Ascending aorta (tissue), 2 donors: ENCODE results near the gene C1QTNF8. TPM values are rescaled to one million over a fixed set of nuclear protein-coding genes. Genes with fewer than 3 reads are reported as not detected.

ENCODE experiments used
- DNase-seq, 2 donors: peaks; one replicate each; pipeline ENCODE4 v3.0.0-alpha.2; 2019; ENCODE audit warnings: low spot score in 2 of 2
- H3K27ac ChIP-seq, 2 donors: fragments of 200-600 bp; sonication (generic); one replicate each; pipeline ENCODE4 v1.5.1; 2016 to 2017; ENCODE audit warnings: mild to moderate bottlenecking in 1 of 2
- H3K27me3 ChIP-seq: fragments of 200-600 bp; sonication (generic); one replicate; pipeline ENCODE4 v1.5.1; 2017
- H3K36me3 ChIP-seq, 2 donors: fragments of 200-600 bp; sonication (generic); one replicate each; pipeline ENCODE4 v1.5.1; 2016
- H3K4me1 ChIP-seq, 2 donors: fragments of 200-600 bp; sonication (generic); one replicate each; pipeline ENCODE4 v1.5.1; 2016 to 2017; ENCODE audit warnings: mild to moderate bottlenecking in 1 of 2
- H3K4me3 ChIP-seq, 2 donors: fragments of 200-600 bp; sonication (generic); one replicate each; pipeline ENCODE4 v1.5.1; 2016 to 2017; ENCODE audit warnings: mild to moderate bottlenecking in 1 of 2
- H3K9me3 ChIP-seq, 2 donors: fragments of 200-600 bp; sonication (generic); one replicate each; pipeline ENCODE4 v1.5.1; 2016
- intact Hi-C: fragments of 100-400 bp; cut with DNase I; formaldehyde crosslinking; loops from one replicate; pipeline ENCODE4 v1.15.1; 2023
- total RNA-seq: library from RNA; depleted of rRNA; stranded (reverse); fragments of >200 nt; gene quantifications from one replicate; pipeline ENCODE4 v1.1.0, GENCODE V29; 2016
- TF ChIP-seq, protein P1 (sequence below), 3 experiments: fragments of 200-600 bp in 2 of 3; fragments of 450-650 bp in 1 of 3; sonication (generic) in 2 of 3; IDR thresholded peaks; one replicate each; pipeline ENCODE4 v1.5.1; 2016 to 2019; ENCODE audit warnings: antibody characterized with exemption in 3 of 3, mild to moderate bottlenecking in 1 of 3, moderate library complexity in 1 of 3

The C1QTNF8 gene
- total RNA-seq, 1 donor from 2014 or later = not detected

DNA sequence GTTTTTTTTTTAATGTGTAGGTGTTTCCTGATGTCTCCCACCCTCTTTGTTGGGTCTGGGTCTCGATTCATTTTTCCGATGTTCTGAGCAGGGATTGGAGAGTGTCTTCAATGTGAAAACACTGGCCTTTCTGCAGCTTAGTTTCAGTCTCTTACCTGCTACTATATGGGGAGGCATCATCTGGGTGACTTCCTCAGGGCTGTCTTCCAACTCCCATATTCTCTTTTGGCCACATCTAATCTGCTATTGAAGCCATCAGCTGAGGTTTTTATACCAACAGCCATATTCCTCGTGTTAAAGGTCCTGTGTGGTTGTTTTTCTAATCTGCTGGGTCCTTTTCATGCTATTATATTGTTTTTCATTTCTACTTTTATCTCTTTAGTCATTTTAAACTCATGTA lies 36.7 kb downstream of the C1QTNF8 start:
- Histone ChIP-seq H3K4me1 (peaks cover 0 to 8% of the 10 kb centered on the region in 2 donors), H3K27me3 (no peaks in the 10 kb centered on the region), H3K36me3 (no peaks in the 10 kb centered on the region), H3K27ac (no peak overlapping the region), H3K9me3 (no peaks in the 10 kb centered on the region), H3K4me3 (no peak overlapping the region)
- TF ChIP-seq, protein P1, sequence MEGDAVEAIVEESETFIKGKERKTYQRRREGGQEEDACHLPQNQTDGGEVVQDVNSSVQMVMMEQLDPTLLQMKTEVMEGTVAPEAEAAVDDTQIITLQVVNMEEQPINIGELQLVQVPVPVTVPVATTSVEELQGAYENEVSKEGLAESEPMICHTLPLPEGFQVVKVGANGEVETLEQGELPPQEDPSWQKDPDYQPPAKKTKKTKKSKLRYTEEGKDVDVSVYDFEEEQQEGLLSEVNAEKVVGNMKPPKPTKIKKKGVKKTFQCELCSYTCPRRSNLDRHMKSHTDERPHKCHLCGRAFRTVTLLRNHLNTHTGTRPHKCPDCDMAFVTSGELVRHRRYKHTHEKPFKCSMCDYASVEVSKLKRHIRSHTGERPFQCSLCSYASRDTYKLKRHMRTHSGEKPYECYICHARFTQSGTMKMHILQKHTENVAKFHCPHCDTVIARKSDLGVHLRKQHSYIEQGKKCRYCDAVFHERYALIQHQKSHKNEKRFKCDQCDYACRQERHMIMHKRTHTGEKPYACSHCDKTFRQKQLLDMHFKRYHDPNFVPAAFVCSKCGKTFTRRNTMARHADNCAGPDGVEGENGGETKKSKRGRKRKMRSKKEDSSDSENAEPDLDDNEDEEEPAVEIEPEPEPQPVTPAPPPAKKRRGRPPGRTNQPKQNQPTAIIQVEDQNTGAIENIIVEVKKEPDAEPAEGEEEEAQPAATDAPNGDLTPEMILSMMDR (IDR thresholded peaks at IDR 0.05) = no peak
- no peak for DNase-seq
- intact Hi-C loops = loop anchor here (10.0 kb wide), 1 partner anchor 275 kb away; the partner anchor contains the start of genes CHTF18 and RPUSD1

DNA sequence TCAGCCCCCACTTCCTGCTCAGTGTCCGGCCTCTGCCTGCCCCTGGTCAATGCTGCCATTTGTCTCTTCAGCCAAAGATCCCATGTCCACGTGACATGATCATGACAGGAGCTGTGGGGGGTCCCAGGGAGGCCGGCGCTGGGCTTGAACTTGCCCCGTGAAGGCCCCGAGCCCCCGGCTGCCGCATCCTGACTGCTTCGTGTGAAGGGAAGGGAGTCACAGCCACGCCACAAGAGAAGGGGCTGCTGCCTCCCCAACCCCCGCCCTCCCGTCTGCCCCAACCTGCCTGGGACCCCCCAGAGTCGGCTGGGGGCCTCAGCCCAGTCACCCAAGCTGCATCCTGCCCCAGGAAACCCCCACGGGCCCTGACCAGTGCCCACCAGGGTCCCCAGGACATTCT lies 37.8 kb downstream of the C1QTNF8 start:
- Histone ChIP-seq H3K27me3 (no peaks in the 10 kb centered on the region), H3K9me3 (no peaks in the 10 kb centered on the region), H3K4me1 (peaks cover 0 to 8% of the 10 kb centered on the region in 2 donors), H3K27ac (no peak overlapping the region), H3K4me3 (no peak overlapping the region), H3K36me3 (no peaks in the 10 kb centered on the region)
- intact Hi-C loops = loop anchor here (10.0 kb wide), 1 partner anchor 273 kb away; the partner anchor contains the start of genes CHTF18 and RPUSD1
- DNase-seq = no peak
- TF ChIP-seq, protein P1 (IDR thresholded peaks at IDR 0.05) = no peak

DNA sequence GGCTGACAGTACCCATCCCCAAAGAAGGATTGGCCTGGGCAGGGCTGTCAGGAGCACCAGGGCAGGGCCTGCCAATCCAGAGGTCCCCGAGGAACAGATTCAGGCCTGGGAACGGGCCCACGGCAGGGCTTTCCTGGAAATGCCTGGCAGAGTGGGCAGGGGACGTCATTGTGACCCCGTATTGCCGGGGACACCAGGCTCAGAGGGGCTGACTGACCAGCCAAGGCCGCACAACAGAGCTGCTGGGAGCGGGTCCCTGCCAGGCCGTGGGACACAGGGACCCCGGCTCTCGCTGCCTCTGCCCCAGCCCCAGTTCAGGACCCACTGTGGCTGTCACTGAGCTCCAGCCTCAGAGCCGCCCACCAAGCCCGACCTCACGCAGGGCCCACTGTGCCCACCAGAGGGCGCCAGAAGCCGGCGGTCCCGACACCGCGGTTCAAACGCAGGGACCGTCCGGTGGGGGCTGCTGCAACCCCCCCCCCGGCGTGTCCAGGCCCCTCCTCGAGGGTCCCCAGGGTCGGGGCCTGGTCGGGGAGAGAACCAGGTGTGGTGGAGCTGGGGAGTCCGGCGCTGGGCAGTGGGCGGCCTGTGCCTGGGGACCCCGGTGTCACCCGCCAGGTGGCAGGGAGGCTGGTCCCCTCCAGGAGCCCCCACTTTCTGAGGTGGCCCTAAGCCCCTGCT lies 38.7 kb downstream of the C1QTNF8 start:
- H3K27ac ChIP-seq = no peak overlapping the region
- H3K36me3 ChIP-seq = no peaks in the 10 kb centered on the region
- TF ChIP-seq, protein P1 (IDR thresholded peaks at IDR 0.05) = peak; percentile 87 to 98 (median 90)
- H3K27me3 ChIP-seq = no peaks in the 10 kb centered on the region
- H3K9me3 ChIP-seq = no peaks in the 10 kb centered on the region
- H3K4me3 ChIP-seq = no peak overlapping the region
- no peak for DNase-seq
- H3K4me1 ChIP-seq = peaks cover 0 to 8% of the 10 kb centered on the region in 2 donors
- intact Hi-C loops = loop anchor here (1.0 to 10.0 kb wide), 2 partner anchors 46 to 273 kb away; partner anchors contain the start of genes CHTF18 and RPUSD1

DNA sequence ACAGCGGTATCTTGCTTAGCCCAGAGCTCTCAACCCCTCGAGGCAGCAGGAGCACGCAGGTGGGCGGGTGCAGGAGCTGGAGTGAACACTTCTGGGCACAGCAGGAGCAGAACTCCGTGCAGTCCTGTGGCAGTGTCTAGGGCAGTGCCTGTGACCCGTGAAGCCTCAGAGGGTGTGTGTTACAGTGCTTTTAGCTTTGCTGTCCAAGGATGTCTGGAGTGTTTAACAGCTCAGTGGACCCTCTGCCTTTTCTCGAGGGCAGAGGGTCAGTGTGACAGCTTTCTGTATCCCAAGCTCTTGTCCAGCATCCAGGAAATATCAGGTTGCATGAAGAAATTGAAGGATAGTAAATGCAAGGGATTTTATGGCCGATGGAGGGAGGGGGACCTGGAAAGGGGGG lies 39.8 kb downstream of the C1QTNF8 start:
- H3K4me1 ChIP-seq = peaks cover 0 to 8% of the 10 kb centered on the region in 2 donors
- intact Hi-C loops = loop anchor here (10.0 kb wide), 1 partner anchor 271 kb away; the partner anchor contains the start of genes CHTF18 and RPUSD1

DNA sequence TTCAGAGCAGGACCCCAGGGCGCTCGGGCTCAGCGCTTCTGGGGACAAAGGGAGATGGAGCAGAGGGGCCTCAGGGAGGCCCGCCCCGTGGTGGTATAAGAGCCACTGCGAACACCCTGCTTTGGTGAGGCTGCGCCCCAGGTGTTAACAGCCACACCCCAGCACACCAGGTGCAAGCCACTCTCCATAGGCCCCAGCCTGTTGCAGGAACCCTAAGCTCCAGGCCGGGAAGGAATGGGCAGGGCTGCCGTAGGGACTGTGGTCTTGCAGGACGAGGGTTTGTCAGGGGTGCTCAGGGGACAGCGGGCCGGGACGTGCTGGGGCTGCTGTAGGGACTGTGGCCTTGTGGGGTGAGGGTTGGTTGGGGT lies 40.5 kb downstream of the C1QTNF8 start:
- TF ChIP-seq, protein P1 (IDR thresholded peaks at IDR 0.05) = no peak
- Histone ChIP-seq H3K27me3 (no peaks in the 10 kb centered on the region), H3K4me3 (no peak overlapping the region), H3K9me3 (no peaks in the 10 kb centered on the region), H3K27ac (no peak overlapping the region), H3K36me3 (no peaks in the 10 kb centered on the region), H3K4me1 (peaks cover 0 to 8% of the 10 kb centered on the region in 2 donors)
- intact Hi-C loops = loop anchor here (2.0 to 10.0 kb wide), 3 partner anchors 139 to 345 kb away; partner anchors contain the start of genes CHTF18 and RPUSD1
- DNase-seq = no peak

More for the DNA sequence above, 39.8 kb downstream of the C1QTNF8 start:
- TF ChIP-seq, protein P1 (IDR thresholded peaks at IDR 0.05) = no peak
- no peak overlapping the region for H3K27ac ChIP-seq
- no peaks in the 10 kb centered on the region for H3K27me3 ChIP-seq
- H3K9me3 ChIP-seq = no peaks in the 10 kb centered on the region
- H3K4me3 ChIP-seq = no peak overlapping the region
- H3K36me3 ChIP-seq = no peaks in the 10 kb centered on the region
- DNase-seq = no peak
